Activated CD4-positive, CD25-positive, alpha-beta regulatory T cell treated with anti-CD3 and anti-CD28 coated beads, Interleukin-2, amount 50 U/mL, for 72 hours (primary cell): Measurements from ENCODE around the gene BOK.
"Not testable (repeated sequence)": the region's sequence is repeated elsewhere in the genome, so short reads cannot be mapped to it uniquely, and the experiment has no call there.

Experiments
- DNase-seq: peaks from one replicate; pipeline ENCODE4 v3.0.0; 2021

Gene BOK

GRCh38 chr2:241559323-241560161 is 997 bp downstream of the BOK start:
- DNase-seq: no peak

- DNase-seq: no peak
These were observed 1.8 kb downstream of the BOK start for GRCh38 chr2:241560162-241560882.

- no peak for DNase-seq
These were observed 2.4 kb downstream of the BOK start for GRCh38 chr2:241560883-241561474.

- DNase-seq: no peak
These were observed 3.3 kb downstream of the BOK start for GRCh38 chr2:241561832-241562231.

DNA sequence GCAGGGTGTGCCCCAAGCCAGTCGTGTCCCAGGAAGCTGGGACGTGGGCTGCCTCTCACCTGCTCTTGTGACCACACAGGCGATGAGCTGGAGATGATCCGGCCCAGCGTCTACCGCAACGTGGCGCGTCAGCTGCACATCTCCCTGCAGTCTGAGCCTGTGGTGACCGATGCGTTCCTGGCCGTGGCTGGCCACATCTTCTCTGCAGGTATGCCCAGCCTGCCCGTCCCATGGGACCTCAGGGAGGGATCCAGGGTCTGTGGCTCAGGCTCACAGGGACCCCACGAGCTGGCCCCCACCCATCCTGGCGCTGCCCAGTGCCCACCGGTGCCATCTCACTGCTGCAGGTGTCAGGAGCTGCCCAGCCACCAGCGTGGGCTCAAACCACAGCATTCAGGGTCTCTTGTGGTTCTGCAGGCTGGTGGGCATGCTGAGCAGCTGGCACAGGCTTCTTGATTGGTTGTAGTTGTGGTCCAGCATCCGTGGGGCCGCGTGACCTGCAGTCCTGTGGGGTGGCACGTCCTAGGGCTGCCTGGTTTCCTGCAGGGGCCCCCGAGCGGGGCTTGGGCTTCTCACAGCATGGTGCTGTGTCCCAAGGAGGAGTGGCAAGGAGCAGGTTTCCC is 3.8 kb downstream of the BOK start:
- no peak for DNase-seq

GRCh38 chr2:241563031-241563507 is 4.5 kb downstream of the BOK start:
- DNase-seq: no peak

DNA sequence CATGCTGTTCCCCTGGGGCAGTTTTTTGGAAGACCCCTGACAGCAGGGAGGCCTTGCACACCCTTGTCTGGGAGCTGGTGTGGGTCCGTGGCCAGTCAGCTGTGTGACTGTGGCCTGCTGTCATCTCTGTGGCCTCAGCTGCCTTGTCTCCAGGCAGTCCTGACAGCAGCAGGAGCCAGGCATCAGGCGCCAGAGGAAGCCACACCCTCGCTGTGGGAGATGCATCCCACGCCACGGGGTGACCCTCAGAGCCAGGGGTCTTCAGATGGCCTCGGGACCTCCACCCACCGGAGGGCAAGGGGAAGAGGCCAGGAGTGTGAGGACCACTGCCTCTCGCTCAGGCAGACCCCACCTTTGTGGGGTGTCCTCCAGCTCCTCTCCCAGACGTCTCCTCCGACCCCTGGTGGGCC is 5.0 kb downstream of the BOK start:
- no peak for DNase-seq

DNA sequence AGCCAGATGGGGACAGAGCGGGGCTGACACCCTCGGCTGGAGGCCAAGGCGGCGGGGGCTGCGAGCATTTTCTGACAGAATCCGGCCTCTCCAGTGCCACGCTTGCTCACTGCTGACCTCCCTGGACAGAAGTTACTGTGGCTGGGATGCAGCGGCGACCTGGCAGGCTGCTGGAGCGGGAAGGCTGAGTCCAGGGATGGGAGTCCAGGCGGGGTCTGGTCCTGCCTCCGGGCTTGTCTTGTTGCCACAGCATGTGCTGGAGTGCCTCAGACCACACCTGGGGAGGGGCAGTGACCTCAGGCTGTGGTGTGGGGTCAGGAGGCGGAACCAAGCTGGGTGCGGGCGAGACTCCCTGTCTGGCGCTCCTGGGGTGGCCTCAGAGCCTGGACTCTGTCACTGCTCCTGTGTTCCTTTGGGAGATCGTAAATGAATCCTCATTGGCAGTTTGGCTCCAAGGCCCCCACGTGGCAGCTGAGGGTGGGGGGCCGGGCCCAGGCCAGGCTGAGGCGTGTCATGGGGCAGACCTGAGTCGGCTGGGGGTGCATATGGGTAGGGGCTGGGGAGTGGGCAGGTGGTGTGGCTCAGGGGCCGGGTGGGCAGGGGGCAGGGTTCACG is 5.5 kb downstream of the BOK start:
- DNase-seq: no peak

DNA sequence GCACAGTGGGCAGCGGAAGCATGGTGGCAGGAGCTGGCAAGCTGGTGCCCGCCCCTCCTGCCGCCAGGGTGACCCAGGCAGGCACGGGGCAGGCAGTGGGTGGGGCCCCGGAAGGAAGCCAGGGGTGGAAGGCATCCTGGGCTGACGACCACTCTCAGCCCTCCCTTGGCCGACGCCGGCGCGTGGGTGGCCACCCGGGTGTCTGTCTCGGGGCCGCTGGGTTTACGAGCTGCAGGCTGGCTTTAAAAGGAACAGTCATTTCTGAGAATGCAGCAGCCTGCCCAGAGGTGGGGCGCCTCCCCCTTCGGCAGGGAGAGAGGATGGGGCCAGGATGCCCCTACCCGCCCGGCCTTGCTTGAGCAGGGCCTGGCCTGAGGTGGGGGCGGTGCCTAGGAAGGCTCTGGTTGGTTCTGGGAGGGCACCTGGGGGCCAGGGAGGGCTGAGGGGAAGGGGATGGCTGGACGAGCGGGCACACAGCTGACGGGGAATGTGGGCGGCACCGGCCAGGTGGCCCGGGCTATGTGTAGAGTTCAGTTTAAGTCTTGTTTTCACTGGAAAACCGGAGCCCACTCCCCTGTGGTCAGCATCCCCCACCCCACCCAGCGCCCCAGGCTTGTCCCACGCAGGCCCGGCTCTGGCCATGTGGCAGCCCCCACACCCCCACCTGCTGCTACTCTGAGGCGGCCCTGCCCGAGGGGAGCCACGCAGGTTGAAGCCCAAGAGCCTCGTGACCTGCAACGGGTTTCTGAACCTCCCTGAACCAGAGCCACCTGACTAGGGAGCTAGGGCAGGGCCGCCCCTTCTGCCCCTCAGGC is 6.3 kb downstream of the BOK start:
- DNase-seq: no peak

GRCh38 chr2:241565411-241565810 is 6.9 kb downstream of the BOK start:
- no peak for DNase-seq

- not testable (repeated sequence) for DNase-seq
These were observed 7.5 kb downstream of the BOK start for GRCh38 chr2:241566021-241566420.

GRCh38 chr2:241566468-241566867 is 7.9 kb downstream of the BOK start:
- no peak for DNase-seq

DNA sequence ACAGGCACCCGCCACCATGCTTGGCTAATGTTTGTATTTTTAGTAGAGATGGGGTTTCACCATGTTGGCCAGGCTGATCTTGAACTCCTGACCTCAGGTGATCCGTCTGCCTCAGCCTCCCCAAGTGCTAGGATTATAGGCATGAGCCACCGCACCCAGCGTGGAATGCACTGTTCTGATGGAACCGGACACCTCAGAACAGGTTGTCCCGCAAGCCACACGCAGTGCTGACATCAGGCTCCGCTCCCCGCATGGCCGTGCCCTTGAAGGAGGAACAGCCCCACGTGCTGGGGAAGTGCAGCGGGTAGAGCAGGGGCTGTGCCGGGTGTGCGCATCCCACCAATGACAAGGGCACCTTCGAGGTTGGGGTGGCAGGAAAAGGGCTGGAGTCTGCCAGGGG is 8.7 kb downstream of the BOK start:
- not testable (repeated sequence) for DNase-seq

GRCh38 chr2:241567776-241568175 is 9.2 kb downstream of the BOK start:
- DNase-seq: no peak

- DNase-seq: no peak
These were observed 10.2 kb downstream of the BOK start for GRCh38 chr2:241568726-241569125.

DNA sequence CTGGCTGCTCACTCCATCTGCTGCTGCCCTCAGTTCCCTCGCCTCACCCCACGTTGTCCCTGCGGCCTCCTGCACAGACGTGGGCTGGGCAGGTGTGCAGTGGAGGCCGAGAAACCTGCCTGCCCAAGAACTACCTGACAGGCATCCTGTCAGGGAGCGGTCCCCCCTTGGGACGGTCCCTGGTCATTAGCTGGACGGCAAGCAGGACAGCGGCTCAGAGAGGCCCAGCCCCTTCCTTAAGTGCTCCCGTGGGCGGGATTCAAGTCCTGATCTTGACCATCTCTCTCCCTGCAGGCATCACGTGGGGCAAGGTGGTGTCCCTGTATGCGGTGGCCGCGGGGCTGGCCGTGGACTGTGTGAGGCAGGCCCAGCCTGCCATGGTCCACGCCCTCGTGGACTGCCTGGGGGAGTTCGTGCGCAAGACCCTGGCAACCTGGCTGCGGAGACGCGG is 11.3 kb downstream of the BOK start:
- DNase-seq: no peak

GRCh38 chr2:241570961-241571581 is 12.5 kb downstream of the BOK start:
- DNase-seq: no peak

DNA sequence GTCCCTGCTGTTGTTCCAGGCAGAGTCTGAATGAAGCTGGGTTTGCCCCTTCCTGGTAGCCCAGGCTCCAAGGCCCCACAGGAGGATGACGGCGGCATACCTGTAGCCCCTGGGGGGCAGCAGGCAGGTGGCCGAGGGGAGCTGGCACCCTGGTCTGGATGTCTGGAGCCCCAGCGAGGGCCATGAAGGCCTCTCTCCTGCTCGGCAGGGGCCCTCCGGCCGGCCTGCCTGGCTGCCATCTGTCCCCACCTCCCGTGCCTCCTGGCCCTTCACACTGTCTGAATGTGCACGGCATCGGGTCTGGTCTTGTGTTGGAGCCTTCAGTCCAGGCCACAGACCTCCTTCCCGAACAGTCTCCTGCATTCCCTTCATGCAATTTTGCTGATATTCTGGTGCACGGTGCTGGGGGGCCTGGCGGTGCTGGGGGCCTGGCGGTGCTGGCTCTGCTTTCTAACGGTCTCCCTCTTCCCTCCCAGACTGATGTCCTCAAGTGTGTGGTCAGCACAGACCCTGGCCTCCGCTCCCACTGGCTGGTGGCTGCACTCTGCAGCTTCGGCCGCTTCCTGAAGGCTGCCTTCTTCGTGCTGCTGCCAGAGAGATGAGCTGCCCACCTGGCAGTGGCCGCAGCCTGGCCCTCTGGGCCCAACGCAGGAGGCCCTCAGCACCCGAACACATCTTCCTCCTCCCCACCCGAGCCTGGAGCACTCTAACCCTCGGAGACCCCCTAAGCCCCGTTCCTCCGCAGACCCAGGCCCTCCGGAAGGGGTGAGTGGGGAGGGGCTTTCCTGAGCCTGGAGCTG is 13.5 kb downstream of the BOK start:
- DNase-seq: no peak

- DNase-seq: not testable (repeated sequence)
These were observed 14.5 kb downstream of the BOK start for GRCh38 chr2:241572915-241573651.

- no peak for DNase-seq
These were observed 15.2 kb downstream of the BOK start for GRCh38 chr2:241573741-241574140.
